GM23338 (cell line): Measurements from ENCODE around the gene PADI1.

ENCODE experiments used
- CREB1 ChIP-seq: fragments of 250-450 bp; sonication (Bioruptor Pico); IDR thresholded peaks from 2 replicates; pipeline ENCODE4 v1.5.0; 2020; ENCODE audit warnings: low read depth, mild to moderate bottlenecking, moderate library complexity
- ETS1 ChIP-seq: IDR thresholded peaks from 2 replicates; pipeline ENCODE4 v1.6.1; 2016; ENCODE audit warnings: antibody characterized with exemption
- EZH2 ChIP-seq: fragments of 200-600 bp; sonication (generic); IDR thresholded peaks from one replicate; pipeline ENCODE4 v1.8.0; 2017; ENCODE audit warnings: antibody characterized with exemption, mild to moderate bottlenecking, low read depth; ENCODE audit not compliant: unreplicated experiment
- EZH2phosphoT487 ChIP-seq: fragments of 200-600 bp; sonication (generic); IDR thresholded peaks from one replicate; pipeline ENCODE4 v1.8.1; 2018; ENCODE audit warnings: antibody characterized with exemption; ENCODE audit not compliant: unreplicated experiment
- JUNB ChIP-seq: IDR thresholded peaks from one replicate; pipeline ENCODE4 v1.6.1; 2016; ENCODE audit warnings: antibody characterized with exemption; ENCODE audit not compliant: unreplicated experiment
- NANOG ChIP-seq: IDR thresholded peaks from 2 replicates; pipeline ENCODE4 v1.6.1; 2016; ENCODE audit warnings: antibody characterized with exemption, borderline replicate concordance
- POLR2AphosphoS5 ChIP-seq: IDR thresholded peaks from 2 replicates; pipeline ENCODE4 v1.6.1; 2016; ENCODE audit warnings: antibody characterized with exemption, low read depth
- REST ChIP-seq: IDR thresholded peaks from one replicate; pipeline ENCODE4 v1.6.1; 2018; ENCODE audit warnings: antibody characterized with exemption; ENCODE audit not compliant: unreplicated experiment
- STAT1 ChIP-seq: IDR thresholded peaks from one replicate; pipeline ENCODE4 v1.6.1; 2016; ENCODE audit warnings: antibody characterized with exemption; ENCODE audit not compliant: unreplicated experiment
- ZNF114 ChIP-seq: fragments of 250-450 bp; sonication (Bioruptor Pico); IDR thresholded peaks from 2 replicates; pipeline ENCODE4 v1.5.0; 2020; ENCODE audit warnings: mild to moderate bottlenecking, moderate library complexity
- ZNF331 ChIP-seq: fragments of 250-450 bp; sonication (Bioruptor Pico); IDR thresholded peaks from 2 replicates; pipeline ENCODE4 v1.5.0; 2020; ENCODE audit warnings: low read depth, mild to moderate bottlenecking, moderate library complexity
- ZNF462 ChIP-seq: fragments of 250-450 bp; sonication (Bioruptor Pico); IDR thresholded peaks from 2 replicates; pipeline ENCODE4 v1.5.0; 2020; ENCODE audit warnings: mild to moderate bottlenecking, moderate library complexity
- TF ChIP-seq, protein P1 (sequence below), 2 experiments: fragments of 200-600 bp in 1 of 2; sonication (generic) in 1 of 2; conservative IDR thresholded peaks; 2 replicates each; pipeline versions ENCODE4 v1.5.1 to v1.6.1; 2016 to 2017; ENCODE audit warnings: antibody characterized with exemption in 2 of 2, low read depth in 2 of 2, mild to moderate bottlenecking in 2 of 2, moderate library complexity in 1 of 2

GRCh38 chr1:17248781-17249180 lies 43.9 kb downstream of the PADI1 start, which contains the start of gene PADI3:
- TF ChIP-seq, protein P1, sequence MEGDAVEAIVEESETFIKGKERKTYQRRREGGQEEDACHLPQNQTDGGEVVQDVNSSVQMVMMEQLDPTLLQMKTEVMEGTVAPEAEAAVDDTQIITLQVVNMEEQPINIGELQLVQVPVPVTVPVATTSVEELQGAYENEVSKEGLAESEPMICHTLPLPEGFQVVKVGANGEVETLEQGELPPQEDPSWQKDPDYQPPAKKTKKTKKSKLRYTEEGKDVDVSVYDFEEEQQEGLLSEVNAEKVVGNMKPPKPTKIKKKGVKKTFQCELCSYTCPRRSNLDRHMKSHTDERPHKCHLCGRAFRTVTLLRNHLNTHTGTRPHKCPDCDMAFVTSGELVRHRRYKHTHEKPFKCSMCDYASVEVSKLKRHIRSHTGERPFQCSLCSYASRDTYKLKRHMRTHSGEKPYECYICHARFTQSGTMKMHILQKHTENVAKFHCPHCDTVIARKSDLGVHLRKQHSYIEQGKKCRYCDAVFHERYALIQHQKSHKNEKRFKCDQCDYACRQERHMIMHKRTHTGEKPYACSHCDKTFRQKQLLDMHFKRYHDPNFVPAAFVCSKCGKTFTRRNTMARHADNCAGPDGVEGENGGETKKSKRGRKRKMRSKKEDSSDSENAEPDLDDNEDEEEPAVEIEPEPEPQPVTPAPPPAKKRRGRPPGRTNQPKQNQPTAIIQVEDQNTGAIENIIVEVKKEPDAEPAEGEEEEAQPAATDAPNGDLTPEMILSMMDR (conservative IDR thresholded peaks at IDR 0.05; ENCODE audit: low read depth in 2 of 2): no peak
- TF ChIP-seq ZNF114 (CRISPR knock-in tag): no peak
- TF ChIP-seq POLR2AphosphoS5: peak; percentile 33; the same call in 1 of the 2 replicates
- TF ChIP-seq EZH2: no peak
- no peak for TF ChIP-seq REST
- TF ChIP-seq CREB1 (CRISPR knock-in tag): no peak
- TF ChIP-seq EZH2phosphoT487: no peak
- TF ChIP-seq STAT1: no peak
- no peak for TF ChIP-seq JUNB
- TF ChIP-seq ZNF462 (CRISPR knock-in tag): no peak
- no peak for TF ChIP-seq ETS1
- TF ChIP-seq NANOG: no peak
- TF ChIP-seq ZNF331 (CRISPR knock-in tag): no peak
